ENCODE measurements around the gene KDM5C.

KDM5C gene

DNA sequence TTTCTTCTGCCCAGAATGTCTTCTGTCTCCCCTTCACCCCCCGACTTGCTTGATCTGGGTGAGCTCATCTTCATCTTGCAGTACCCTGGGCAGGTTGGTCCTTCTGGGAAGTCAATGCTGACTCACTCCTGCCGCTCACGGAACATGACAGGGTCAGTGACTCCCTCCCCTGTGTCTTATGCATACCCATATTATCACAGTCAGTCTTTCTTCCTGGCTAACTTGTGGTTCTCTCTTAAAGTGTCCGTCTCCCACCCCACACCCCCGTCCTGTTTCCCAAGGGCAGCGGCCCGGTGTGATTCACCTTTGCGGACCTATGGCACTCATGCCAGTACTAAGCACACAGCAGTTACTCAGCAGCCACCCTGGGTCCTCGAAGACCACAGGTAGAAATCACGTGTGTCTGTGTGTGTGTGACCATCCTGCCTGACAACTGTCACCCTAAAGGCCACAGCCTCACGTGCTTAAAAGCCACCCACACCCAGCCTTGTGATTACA, 38.6 kb upstream of the KDM5C start:
- no peak overlapping the region for H3K4me3 ChIP-seq (ENCODE audit: control insufficient read depth, low read depth, low read length)
- TF ChIP-seq, protein P1, sequence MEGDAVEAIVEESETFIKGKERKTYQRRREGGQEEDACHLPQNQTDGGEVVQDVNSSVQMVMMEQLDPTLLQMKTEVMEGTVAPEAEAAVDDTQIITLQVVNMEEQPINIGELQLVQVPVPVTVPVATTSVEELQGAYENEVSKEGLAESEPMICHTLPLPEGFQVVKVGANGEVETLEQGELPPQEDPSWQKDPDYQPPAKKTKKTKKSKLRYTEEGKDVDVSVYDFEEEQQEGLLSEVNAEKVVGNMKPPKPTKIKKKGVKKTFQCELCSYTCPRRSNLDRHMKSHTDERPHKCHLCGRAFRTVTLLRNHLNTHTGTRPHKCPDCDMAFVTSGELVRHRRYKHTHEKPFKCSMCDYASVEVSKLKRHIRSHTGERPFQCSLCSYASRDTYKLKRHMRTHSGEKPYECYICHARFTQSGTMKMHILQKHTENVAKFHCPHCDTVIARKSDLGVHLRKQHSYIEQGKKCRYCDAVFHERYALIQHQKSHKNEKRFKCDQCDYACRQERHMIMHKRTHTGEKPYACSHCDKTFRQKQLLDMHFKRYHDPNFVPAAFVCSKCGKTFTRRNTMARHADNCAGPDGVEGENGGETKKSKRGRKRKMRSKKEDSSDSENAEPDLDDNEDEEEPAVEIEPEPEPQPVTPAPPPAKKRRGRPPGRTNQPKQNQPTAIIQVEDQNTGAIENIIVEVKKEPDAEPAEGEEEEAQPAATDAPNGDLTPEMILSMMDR (IDR thresholded peaks at IDR 0.05; ENCODE audit: control insufficient read depth, insufficient read depth, low read depth, low read length, missing control alignments) = no peak
- no peak for DNase-seq (ENCODE audit: low read depth)

GRCh38 chrX:53262918-53263394, 37.9 kb upstream of the KDM5C start:
- TF ChIP-seq, protein P1 (IDR thresholded peaks at IDR 0.05; ENCODE audit: control insufficient read depth, insufficient read depth, low read depth, low read length, missing control alignments) = no peak
- H3K4me3 ChIP-seq (ENCODE audit: control insufficient read depth, low read depth, low read length) = no peak overlapping the region
- no peak for DNase-seq (ENCODE audit: low read depth)

- TF ChIP-seq, protein P1 (IDR thresholded peaks at IDR 0.05; ENCODE audit: control insufficient read depth, insufficient read depth, low read depth, low read length, missing control alignments) = no peak
- no peak for DNase-seq (ENCODE audit: low read depth)
- no peak overlapping the region for H3K4me3 ChIP-seq (ENCODE audit: control insufficient read depth, low read depth, low read length)
Measured at GRCh38 chrX:53262189-53262917, 37.3 kb upstream of the KDM5C start.

- H3K4me3 ChIP-seq (ENCODE audit: control insufficient read depth, low read depth, low read length) = no peak overlapping the region
- DNase-seq (ENCODE audit: low read depth) = no peak
- TF ChIP-seq, protein P1 (IDR thresholded peaks at IDR 0.05; ENCODE audit: control insufficient read depth, insufficient read depth, low read depth, low read length, missing control alignments) = no peak
Measured at GRCh38 chrX:53261355-53261972, 36.5 kb upstream of the KDM5C start.

DNA sequence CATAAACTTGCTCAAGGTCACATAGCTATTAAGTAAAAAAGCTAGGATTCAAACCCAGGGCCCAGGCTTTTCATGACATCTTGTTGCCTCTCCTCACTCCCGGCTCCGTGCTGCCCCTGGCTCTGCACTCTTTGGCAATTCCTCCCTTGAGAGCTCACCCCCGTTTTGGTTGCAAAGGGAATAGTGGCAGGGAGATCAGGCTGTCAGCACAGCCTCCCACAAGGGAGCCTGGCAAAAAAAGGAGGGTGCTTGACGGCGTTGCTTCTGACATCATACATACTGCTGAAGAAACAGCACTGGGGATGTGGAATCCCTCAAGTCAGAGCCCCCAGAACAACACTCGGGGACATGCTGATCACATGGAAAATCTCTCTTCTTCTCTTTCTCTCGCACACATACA, 35.8 kb upstream of the KDM5C start:
- DNase-seq (ENCODE audit: low read depth) = no peak
- no peak overlapping the region for H3K4me3 ChIP-seq (ENCODE audit: control insufficient read depth, low read depth, low read length)
- TF ChIP-seq, protein P1 (IDR thresholded peaks at IDR 0.05; ENCODE audit: control insufficient read depth, insufficient read depth, low read depth, low read length, missing control alignments) = no peak

GRCh38 chrX:53257670-53258423, 32.8 kb upstream of the KDM5C start:
- TF ChIP-seq, protein P1 (IDR thresholded peaks at IDR 0.05; ENCODE audit: control insufficient read depth, insufficient read depth, low read depth, low read length, missing control alignments) = no peak
- no peak for DNase-seq (ENCODE audit: low read depth)
- no peak overlapping the region for H3K4me3 ChIP-seq (ENCODE audit: control insufficient read depth, low read depth, low read length)

Data from AG09309 (cell line).